Measurements from ENCODE around the gene GMDS.

GMDS gene

GRCh38 chr6:1616701-1617463 lies 628.5 kb downstream of the GMDS start:
- DNase-seq: no peak

DNA sequence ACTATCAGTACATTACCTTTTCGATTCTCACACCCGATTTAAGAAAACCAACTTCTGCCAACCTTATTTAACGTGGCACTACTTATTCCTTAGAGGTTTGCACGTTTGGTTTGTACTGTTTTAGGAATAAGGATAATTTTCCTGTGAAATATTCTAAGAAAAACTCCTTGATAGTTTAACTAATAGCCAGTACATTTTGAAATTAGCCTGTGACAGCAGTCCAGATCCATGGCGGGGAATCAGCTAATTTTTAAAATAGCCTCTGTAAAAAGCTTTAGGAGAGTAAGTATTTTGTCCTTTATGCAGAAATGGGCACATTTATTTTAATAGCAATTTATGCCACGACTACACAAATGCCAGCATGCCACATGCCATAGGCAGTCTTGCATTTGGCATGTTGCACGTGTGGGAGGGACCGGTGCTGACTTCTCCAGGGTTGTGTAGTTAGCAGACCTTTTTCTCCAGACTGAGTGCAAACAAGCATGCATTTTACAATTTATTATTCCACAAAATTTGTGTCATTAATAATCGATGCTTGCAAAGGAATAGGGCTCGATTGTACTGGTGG lies 629.5 kb downstream of the GMDS start:
- DNase-seq: no peak

DNA sequence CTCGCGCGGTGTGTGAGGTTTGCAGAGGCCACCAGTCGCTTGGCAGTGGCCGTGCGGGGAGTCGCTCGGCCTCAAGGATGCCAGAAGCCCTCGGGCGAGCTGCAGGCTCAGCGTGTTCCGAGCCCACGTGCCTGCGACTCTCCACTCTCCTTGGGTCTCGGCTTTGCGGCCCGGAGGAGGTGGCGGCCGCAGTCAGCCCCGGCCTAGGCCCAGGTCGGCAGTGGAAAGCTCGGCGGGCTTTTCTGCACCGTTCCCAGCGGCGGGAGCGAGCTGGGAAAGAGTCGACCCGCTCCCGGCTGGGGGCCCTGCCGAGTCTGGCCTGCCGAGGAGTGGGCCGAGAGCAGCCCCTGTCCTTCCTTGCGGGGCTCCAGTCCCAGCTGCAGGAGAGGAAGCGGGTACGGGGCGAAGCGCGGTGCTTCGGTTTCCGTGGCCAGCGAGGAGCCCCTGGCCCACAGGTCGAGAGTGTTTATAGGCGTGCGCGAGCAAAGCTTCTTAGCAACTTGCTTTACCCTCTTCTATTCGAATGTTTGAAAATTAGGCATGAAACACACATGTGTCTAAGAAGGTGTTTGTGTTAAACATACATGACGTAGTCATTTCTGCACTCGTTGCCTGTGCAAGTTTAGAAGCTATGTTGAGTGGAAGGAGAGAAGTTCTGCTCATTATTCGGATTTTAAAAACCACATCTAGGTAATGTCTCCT lies 630.1 kb downstream of the GMDS start:
- no peak for DNase-seq

- DNase-seq: no peak
Observed at GRCh38 chr6:1614448-1615150, 630.8 kb downstream of the GMDS start.

- DNase-seq: no peak
Observed at GRCh38 chr6:1613688-1614447, 631.5 kb downstream of the GMDS start.

GRCh38 chr6:1613346-1613687 lies 632.1 kb downstream of the GMDS start:
- DNase-seq: no peak

GRCh38 chr6:1612974-1613306 lies 632.5 kb downstream of the GMDS start:
- no peak for DNase-seq

- DNase-seq: no peak
Observed at GRCh38 chr6:1612299-1612973, 633.0 kb downstream of the GMDS start.

- DNase-seq: no peak
Observed at GRCh38 chr6:1611572-1612298, 633.7 kb downstream of the GMDS start.

DNA sequence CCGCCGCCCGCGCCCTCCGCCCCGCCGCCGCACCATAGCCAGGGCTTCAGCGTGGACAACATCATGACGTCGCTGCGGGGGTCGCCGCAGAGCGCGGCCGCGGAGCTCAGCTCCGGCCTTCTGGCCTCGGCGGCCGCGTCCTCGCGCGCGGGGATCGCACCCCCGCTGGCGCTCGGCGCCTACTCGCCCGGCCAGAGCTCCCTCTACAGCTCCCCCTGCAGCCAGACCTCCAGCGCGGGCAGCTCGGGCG lies 634.2 kb downstream of the GMDS start:
- DNase-seq: no peak

DNA sequence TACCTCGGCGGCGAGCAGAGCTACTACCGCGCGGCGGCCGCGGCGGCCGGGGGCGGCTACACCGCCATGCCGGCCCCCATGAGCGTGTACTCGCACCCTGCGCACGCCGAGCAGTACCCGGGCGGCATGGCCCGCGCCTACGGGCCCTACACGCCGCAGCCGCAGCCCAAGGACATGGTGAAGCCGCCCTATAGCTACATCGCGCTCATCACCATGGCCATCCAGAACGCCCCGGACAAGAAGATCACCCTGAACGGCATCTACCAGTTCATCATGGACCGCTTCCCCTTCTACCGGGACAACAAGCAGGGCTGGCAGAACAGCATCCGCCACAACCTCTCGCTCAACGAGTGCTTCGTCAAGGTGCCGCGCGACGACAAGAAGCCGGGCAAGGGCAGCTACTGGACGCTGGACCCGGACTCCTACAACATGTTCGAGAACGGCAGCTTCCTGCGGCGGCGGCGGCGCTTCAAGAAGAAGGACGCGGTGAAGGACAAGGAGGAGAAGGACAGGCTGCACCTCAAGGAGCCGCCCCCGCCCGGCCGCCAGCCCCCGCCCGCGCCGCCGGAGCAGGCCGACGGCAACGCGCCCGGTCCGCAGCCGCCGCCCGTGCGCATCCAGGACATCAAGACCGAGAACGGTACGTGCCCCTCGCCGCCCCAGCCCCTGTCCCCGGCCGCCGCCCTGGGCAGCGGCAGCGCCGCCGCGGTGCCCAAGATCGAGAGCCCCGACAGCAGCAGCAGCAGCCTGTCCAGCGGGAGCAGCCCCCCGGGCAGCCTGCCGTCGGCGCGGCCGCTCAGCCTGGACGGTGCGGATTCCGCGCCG lies 634.7 kb downstream of the GMDS start:
- no peak for DNase-seq

DNA sequence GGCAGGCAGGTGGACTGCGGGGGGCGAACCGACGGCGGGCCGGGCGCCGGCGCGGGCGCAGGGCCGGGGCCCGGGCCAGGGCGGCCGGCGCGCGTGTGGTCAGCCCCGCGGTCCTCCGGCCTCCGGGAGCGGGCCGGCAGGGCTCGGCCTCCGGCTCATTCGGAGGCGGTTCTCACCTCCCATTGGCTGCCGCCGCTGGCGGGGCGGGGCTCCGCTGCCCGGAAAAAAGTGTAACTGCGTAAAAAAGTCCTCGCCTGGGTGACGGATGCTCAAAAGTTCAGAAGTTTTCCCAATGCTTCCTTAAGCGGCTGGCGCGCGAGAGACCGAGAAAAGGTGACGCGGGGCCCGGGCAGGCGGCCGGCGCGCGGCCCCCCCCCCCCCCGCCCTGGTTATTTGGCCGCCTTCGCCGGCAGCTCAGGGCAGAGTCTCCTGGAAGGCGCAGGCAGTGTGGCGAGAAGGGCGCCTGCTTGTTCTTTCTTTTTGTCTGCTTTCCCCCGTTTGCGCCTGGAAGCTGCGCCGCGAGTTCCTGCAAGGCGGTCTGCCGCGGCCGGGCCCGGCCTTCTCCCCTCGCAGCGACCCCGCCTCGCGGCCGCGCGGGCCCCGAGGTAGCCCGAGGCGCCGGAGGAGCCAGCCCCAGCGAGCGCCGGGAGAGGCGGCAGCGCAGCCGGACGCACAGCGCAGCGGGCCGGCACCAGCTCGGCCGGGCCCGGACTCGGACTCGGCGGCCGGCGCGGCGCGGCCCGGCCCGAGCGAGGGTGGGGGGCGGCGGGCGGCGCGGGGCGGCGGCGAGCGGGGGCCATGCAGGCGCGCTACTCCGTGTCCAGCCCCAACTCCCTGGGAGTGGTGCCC lies 635.5 kb downstream of the GMDS start, which contains the start of gene FOXC1:
Gene FOXC1, plus strand, starts transcription at position 268 of the 849 bp plus-strand sequence. Its CDS starts 531 bp downstream, at position 799.
- no peak for DNase-seq

DNA sequence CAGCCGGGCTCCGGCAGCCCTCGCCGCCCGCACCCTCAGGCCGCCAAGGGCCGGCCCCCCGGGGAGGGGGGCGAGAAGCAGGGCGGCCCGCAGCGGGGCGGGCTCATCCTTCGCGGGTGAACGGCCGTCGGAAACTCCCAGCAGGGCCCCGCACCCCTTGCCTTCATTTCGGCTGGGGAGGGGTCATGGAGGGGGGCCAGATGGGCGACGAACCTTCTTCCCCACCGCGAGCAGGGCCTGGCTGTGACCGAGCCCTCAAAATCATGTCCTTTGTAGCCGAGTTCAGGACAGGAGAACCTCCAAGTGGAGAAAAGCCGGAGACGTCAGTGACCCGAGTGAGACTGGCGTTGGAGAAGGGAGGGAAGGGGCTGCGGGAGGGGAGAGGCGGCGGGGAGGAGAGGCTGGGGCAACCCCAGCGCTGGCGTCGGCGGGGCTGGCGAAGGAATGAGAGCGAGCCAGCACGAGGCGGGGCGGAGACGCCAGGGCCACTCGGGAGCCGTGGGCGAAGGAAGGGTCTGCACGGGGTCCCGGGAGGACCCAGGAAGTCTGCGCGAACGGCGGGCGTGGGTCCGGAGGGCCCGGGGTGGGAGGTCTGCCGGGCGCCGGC lies 636.3 kb downstream of the GMDS start:
- DNase-seq: no peak

GRCh38 chr6:1608222-1609040 lies 637.0 kb downstream of the GMDS start:
- no peak for DNase-seq

GRCh38 chr6:1607516-1608221 lies 637.7 kb downstream of the GMDS start:
- no peak for DNase-seq

- no peak for DNase-seq
Observed at GRCh38 chr6:1606780-1607515, 638.5 kb downstream of the GMDS start.
